ENCODE results near the gene ANKRD52. TPM values are rescaled to one million over a fixed set of nuclear protein-coding genes. Genes with fewer than 3 reads are reported as not detected.

ANKRD52 gene
- total and polyA plus RNA-seq, 4 donors, result 5.4 to 13.6 (median 9.3) TPM

DNA sequence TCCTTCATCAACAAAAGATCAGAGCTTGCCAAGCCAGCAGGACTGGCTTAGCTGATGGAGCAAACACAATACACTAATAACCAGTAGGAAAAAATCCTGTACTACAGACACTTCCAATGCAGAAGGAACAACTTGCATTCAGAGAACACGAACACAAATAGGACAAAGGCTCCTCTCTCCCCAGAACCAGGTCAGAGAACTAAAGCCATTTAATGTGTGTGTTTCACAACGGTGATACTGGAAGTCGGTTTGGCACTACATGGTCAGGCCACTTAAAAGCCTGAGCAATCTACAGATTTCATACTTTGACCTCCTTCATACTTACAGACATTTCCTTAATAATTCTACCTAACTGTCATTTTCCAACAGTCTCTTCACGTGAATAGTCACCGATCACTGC lies 35.6 kb upstream of the ANKRD52 start:
- H3K4me1 ChIP-seq (ENCODE audit: control insufficient read depth in 4 of 4, insufficient read depth in 4 of 4, low read length in 3 of 4), result peaks cover 15 to 40% (median 32%) of the 10 kb centered on the region in 4 donors
- no peak overlapping the region for H3K4me3 ChIP-seq (ENCODE audit: low read depth in 1 of 3, low read length in 3 of 3)
- TF ChIP-seq RAD21 (IDR thresholded peaks at IDR 0.05), result no peak
- TF ChIP-seq, protein P1, sequence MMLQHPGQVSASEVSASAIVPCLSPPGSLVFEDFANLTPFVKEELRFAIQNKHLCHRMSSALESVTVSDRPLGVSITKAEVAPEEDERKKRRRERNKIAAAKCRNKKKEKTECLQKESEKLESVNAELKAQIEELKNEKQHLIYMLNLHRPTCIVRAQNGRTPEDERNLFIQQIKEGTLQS (IDR thresholded peaks at IDR 0.05), result no peak
- TF ChIP-seq HNF4G (IDR thresholded peaks at IDR 0.05), result no peak
- no peak for TF ChIP-seq EGR1 (IDR thresholded peaks at IDR 0.05; ENCODE audit: low read depth in 2 of 2)
- TF ChIP-seq RXRA (IDR thresholded peaks at IDR 0.05), result peak in 1 of 2 donors; percentile 6
- no peak for TF ChIP-seq GABPA (IDR thresholded peaks at IDR 0.05 in 1 of 2, conservative IDR thresholded peaks at IDR 0.05 in 1 of 2)
- DNase-seq (ENCODE audit: low spot score), result no peak
- H3K27me3 ChIP-seq (ENCODE audit: control insufficient read depth in 4 of 4, insufficient read depth in 4 of 4, low read length in 3 of 4), result no peaks in the 10 kb centered on the region
- peaks cover 0 to 14% (median 6%) of the 10 kb centered on the region in 4 donors for H3K36me3 ChIP-seq (ENCODE audit: control insufficient read depth in 4 of 4, insufficient read depth in 3 of 4, low read depth in 1 of 4, low read length in 3 of 4)
- peak overlapping the region in 1 of 2 donors; percentile 31 for H3K9ac ChIP-seq (ENCODE audit: low read depth in 1 of 2, low read length in 2 of 2)
- H3K9me3 ChIP-seq (ENCODE audit: control insufficient read depth in 4 of 4, low read length in 3 of 4), result no peaks in the 10 kb centered on the region
- WGBS, result 52% methylated on average over 5 of the region's 5 CpGs
- no peak overlapping the region for H3K27ac ChIP-seq (ENCODE audit: low read depth in 1 of 2, low read length in 2 of 2)

DNA sequence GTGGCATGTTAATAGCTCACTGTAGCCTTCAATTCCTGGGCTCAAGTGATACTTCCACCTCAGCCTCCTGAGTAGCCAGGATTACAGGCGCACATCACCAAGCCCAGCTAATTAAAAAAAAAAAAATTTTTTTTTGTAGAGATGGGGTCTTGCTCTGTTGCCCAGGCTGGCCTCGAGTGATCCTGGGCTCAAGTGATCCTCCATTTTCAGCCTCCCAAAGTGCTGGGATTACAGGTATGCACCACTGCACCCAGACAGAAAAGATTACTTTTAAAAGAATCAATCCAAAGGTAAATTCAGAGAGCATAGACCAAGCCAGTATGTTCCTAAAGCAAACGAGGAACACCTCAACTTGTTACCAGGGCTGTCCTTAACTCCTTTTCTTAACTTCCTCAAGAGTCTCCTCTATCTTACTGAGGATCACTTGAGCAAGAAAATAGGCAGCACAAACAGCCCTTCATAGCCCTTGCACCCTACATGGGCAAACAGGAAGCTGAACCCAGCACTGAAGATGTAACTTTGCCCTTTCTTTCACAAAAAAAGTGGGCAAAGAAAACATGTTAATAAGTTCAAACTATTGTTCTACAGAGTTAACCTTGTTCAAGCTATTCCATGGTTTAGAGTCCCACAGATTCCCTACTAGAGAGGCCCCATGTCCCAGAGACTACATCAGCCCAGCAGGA lies 30.7 kb upstream of the ANKRD52 start:
- H3K27me3 ChIP-seq (ENCODE audit: control insufficient read depth in 4 of 4, insufficient read depth in 4 of 4, low read length in 3 of 4), result no peaks in the 10 kb centered on the region
- 77% methylated on average over 3 of the region's 3 CpGs for WGBS
- DNase-seq (ENCODE audit: low spot score), result no peak
- TF ChIP-seq, protein P2, sequence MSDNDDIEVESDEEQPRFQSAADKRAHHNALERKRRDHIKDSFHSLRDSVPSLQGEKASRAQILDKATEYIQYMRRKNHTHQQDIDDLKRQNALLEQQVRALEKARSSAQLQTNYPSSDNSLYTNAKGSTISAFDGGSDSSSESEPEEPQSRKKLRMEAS (IDR thresholded peaks at IDR 0.05), result no peak
- TF ChIP-seq JUND (IDR thresholded peaks at IDR 0.05) (no peak), HNF4A (conservative IDR thresholded peaks at IDR 0.05) (no peak), REST (IDR thresholded peaks at IDR 0.05) (no peak), TAF1 (conservative IDR thresholded peaks at IDR 0.05) (no peak), FOXA2 (IDR thresholded peaks at IDR 0.05) (no peak), SP1 (IDR thresholded peaks at IDR 0.05) (no peak), GABPA (IDR thresholded peaks at IDR 0.05 in 1 of 2, conservative IDR thresholded peaks at IDR 0.05 in 1 of 2) (no peak), RXRA (IDR thresholded peaks at IDR 0.05) (no peak), RAD21 (IDR thresholded peaks at IDR 0.05) (no peak), NR2F2 (IDR thresholded peaks at IDR 0.05) (no peak)
- TF ChIP-seq, protein P3, sequence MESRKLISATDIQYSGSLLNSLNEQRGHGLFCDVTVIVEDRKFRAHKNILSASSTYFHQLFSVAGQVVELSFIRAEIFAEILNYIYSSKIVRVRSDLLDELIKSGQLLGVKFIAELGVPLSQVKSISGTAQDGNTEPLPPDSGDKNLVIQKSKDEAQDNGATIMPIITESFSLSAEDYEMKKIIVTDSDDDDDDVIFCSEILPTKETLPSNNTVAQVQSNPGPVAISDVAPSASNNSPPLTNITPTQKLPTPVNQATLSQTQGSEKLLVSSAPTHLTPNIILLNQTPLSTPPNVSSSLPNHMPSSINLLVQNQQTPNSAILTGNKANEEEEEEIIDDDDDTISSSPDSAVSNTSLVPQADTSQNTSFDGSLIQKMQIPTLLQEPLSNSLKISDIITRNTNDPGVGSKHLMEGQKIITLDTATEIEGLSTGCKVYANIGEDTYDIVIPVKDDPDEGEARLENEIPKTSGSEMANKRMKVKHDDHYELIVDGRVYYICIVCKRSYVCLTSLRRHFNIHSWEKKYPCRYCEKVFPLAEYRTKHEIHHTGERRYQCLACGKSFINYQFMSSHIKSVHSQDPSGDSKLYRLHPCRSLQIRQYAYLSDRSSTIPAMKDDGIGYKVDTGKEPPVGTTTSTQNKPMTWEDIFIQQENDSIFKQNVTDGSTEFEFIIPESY (IDR thresholded peaks at IDR 0.05), result no peak
- TF ChIP-seq, protein P4, sequence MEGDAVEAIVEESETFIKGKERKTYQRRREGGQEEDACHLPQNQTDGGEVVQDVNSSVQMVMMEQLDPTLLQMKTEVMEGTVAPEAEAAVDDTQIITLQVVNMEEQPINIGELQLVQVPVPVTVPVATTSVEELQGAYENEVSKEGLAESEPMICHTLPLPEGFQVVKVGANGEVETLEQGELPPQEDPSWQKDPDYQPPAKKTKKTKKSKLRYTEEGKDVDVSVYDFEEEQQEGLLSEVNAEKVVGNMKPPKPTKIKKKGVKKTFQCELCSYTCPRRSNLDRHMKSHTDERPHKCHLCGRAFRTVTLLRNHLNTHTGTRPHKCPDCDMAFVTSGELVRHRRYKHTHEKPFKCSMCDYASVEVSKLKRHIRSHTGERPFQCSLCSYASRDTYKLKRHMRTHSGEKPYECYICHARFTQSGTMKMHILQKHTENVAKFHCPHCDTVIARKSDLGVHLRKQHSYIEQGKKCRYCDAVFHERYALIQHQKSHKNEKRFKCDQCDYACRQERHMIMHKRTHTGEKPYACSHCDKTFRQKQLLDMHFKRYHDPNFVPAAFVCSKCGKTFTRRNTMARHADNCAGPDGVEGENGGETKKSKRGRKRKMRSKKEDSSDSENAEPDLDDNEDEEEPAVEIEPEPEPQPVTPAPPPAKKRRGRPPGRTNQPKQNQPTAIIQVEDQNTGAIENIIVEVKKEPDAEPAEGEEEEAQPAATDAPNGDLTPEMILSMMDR (IDR thresholded peaks at IDR 0.05; ENCODE audit: low read depth, low read length, missing input control), result no peak
- TF ChIP-seq, protein P1 (IDR thresholded peaks at IDR 0.05), result no peak
- H3K9ac ChIP-seq (ENCODE audit: low read depth in 1 of 2, low read length in 2 of 2), result no peak overlapping the region
- no peaks in the 10 kb centered on the region for H3K9me3 ChIP-seq (ENCODE audit: control insufficient read depth in 4 of 4, low read length in 3 of 4)
- peaks cover 5 to 19% (median 13%) of the 10 kb centered on the region in 4 donors for H3K36me3 ChIP-seq (ENCODE audit: control insufficient read depth in 4 of 4, insufficient read depth in 3 of 4, low read depth in 1 of 4, low read length in 3 of 4)
- no peak overlapping the region for H3K4me3 ChIP-seq (ENCODE audit: low read depth in 1 of 3, low read length in 3 of 3)
- no peak overlapping the region for H3K27ac ChIP-seq (ENCODE audit: low read depth in 1 of 2, low read length in 2 of 2)
- peaks cover 8 to 31% (median 29%) of the 10 kb centered on the region in 4 donors for H3K4me1 ChIP-seq (ENCODE audit: control insufficient read depth in 4 of 4, insufficient read depth in 4 of 4, low read length in 3 of 4)

Measured in liver (tissue), 9 donors.